Esophagus mucosa (tissue), 1 donor: ENCODE data around the gene ZNF526. TPM values are rescaled to one million over a fixed set of nuclear protein-coding genes. Genes with fewer than 3 reads are reported as not detected.
"Not testable (repeated sequence)": the region's sequence is repeated elsewhere in the genome, so short reads cannot be mapped to it uniquely, and the experiment has no call there.

Experiments used
- ATAC-seq: fragments of 200-7000 bp; cut with Tn5 transposase; one replicate; pipeline ENCODE4 v1.9.1; 2020
- total RNA-seq: library from RNA; stranded (reverse); gene quantifications from one replicate; pipeline ENCODE4 v1.2.4, GENCODE V29; 2023
- donor health status: DM: yes; HTN: yes; CAD: no.

ZNF526 gene
- total RNA-seq, 1 donor from 2014 or later, result 4.5 TPM

DNA sequence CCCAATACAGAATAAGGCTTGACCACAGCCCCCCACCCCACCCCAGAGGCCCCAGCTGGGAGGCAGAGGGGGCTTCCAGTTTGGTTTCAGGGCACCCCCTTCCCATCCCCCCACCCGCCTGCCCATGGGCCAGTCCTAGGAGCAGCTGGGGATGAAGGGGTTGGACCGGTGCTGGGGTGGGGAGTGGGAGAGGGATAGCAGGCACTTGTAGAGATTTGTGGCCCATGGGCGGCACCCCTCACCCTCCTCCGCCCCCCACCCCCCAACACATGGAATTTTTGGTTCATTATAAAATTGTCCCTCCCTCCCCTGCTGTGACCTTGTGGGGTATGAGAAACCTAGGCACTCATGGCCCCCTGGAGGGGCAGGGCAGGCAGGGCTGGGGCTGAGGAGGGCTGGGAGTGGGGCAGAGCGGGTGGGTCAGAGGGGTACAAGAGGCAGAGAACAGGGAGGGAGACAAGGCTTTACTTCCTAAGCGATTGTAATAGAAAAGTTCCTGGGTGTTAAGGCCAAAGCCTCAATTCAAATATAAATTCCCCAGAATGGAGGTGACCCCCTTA, 27.6 kb downstream of the ZNF526 start:
- no peak for ATAC-seq

DNA sequence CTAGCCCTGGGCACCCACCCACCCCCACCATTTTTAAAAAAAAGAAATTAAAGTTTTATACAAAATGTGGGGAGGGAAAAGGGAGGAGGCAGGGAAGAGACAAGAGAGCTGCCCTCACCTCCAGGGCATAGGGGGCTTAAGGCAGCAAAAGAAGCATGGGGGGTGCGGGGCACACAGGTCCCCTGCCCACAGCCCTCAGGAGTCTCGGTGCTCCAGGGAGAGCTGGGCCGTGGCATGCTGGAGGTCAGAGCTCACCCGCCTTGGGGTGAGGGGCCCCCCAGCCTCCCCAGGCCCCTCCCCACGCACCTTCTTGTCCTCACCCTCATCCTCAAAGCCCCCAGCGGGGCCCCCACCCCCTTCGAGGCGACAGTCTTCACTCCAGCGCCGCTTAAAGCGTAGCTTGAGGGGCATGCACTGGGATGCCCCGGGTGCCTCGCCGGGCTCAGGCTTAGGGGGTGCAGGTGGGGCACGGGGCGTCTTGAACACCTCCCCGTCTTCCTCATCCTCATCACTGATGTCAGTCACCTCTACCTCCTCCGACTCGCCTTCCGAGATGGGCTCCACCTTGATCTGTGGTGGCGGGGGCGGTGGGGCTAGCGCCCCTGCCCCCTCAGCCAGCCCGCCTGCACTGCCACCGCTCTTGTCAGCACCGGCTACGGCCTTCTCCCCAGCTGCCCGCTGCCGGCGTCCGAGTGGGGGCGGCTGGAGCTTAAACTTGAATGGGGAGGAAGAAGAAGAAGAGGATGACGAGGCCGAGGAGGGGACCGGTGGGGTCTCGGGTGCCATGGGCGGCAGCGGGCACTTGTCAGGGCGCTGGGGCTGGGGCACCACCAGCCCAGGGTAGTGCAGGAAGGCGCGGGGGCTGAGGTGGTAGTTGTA, 28.4 kb downstream of the ZNF526 start:
- no peak for ATAC-seq

GRCh38 chr19:42249149-42249750, 29.1 kb downstream of the ZNF526 start:
- ATAC-seq, result no peak

DNA sequence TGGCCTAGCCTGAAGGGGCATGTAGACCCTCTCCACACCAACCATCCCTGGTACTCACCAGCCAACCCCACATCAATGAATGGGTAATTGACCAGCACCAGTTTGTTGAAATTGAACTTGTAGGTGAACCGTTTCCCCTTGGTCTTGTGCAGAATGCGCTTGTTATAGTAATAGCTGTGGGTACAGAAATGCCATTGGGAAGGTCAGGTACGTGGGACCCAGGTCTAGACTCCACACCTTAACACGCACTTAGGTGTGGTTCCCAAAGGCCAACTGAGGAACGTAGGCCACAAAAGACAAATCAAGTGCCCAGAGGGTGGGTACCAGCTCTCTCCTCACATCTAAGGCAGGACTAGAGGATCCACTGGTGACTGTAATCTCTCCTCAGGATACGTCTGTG, 29.7 kb downstream of the ZNF526 start:
- ATAC-seq, result no peak

- ATAC-seq, result no peak
Observed at GRCh38 chr19:42250183-42250665, 30.1 kb downstream of the ZNF526 start.

GRCh38 chr19:42250666-42251531, 30.8 kb downstream of the ZNF526 start:
- no peak for ATAC-seq

DNA sequence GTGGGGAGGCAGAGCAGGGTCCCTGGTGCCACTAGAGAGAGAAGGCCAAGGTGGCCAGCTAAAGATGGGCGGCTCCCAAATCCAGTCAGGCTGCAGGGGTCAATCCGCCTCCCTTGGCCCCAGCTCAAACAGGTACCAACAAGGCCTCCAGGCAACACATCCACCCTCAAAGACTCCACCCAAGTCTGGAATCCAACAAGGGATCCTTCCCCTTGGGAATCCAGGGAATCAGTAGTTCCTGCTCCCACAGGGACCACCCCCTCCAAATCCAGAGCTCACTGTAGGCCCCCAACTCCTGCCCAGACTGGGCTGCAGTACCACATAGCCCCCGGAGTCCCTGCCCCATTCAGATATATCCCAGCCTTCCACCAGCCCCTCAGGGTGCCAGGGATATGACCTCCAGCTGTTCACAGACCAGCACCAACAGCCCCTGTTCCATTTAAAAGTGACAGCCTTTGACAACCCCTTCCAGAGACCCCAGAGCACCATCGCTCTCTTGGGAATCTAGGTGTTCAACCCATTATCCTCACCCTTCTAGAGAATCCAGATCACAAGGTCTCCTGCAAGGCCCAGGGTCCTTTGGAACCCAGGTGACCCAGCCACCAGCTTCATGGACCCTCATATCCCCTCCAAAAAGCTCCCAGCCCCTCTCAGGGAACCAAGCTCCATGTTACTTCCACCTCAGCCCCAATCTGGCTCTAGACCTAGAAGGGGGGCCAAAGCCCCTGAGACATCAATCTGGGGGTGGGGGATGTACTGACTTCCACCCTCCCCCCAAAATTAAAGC, 31.7 kb downstream of the ZNF526 start:
- no peak for ATAC-seq

DNA sequence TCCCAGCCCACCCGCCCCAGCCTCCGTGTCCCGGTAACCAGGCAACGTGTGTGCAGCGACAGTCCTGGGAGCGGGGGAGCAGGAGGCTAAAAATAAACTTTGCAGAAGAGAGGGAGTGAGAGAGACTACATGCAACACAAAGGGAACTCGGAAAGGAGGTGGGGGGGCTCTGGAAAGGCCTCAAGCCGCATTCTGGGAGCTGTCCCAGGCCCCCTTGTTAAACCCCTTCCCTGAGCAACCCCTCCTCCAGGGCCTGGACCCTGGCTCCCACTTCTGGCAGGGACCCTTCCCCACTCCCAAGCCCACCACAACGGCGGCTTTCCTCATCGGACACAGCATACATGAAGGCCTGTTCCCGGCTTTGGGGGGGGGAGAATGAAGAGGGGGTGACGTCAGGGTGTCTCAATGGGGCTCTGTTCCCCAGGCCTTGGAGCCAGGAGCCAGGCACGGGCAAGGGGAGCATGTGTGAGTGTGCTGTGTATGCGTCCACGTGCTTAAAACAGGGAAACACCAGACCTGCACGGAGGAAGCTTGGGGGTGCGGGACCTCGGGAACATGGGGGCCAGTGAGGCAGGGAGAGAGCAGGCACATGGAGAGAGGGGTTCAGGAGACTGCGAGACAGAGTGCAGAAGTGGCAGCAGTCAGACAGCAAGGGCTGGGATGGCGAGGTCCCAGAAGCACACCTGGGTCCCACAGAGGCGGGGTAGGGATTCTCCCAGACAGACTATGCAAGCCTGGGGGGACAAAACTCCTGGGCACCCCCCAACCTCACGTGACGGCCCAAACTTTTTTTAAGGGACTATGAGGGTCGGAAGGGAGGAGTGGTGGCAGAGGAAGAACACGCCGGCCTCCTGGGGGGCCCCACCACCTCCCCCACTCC, 32.5 kb downstream of the ZNF526 start:
- ATAC-seq, result peak; percentile 1

DNA sequence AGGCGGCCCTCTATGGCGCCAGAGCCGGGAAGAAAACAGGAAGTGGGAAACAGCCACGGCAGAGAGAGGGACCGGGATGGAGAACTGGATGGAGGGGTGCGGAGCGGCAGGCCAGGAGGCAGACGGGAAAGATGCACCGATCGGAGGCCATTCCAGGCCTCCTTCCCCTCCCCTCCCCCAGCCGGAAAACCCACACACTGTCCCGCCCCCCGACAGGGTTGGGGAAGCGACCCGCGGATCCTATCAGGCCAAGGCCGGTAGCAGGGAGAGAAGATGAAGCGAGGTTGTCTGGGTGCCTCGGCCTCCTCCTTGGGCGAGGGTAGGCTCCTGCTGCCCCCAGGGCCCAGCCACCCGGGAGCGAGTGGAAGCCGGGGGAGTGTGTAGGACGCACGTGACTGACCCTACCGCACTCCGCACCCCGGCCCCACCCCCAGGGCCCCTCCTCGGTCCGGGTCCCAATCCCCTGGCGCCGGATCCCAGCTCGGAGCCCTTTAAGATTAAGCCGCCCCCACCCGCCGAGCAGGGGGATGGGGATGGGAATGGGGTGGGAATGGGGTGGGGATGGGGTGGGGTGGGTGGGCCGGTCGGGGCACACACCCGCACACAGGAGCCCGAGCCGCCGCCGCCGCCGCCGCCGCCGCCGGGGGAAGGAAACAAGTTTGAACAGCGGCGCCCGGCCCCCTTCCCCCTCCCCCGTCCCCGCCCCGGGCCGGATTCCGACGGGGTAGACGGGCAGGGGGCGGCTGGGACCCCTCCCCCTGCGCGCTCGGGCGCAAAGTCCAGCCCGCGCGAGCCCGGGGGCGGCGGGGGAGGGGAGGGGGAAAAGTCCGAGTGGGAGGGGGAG, 33.4 kb downstream of the ZNF526 start:
- ATAC-seq, result peak; percentile 8

DNA sequence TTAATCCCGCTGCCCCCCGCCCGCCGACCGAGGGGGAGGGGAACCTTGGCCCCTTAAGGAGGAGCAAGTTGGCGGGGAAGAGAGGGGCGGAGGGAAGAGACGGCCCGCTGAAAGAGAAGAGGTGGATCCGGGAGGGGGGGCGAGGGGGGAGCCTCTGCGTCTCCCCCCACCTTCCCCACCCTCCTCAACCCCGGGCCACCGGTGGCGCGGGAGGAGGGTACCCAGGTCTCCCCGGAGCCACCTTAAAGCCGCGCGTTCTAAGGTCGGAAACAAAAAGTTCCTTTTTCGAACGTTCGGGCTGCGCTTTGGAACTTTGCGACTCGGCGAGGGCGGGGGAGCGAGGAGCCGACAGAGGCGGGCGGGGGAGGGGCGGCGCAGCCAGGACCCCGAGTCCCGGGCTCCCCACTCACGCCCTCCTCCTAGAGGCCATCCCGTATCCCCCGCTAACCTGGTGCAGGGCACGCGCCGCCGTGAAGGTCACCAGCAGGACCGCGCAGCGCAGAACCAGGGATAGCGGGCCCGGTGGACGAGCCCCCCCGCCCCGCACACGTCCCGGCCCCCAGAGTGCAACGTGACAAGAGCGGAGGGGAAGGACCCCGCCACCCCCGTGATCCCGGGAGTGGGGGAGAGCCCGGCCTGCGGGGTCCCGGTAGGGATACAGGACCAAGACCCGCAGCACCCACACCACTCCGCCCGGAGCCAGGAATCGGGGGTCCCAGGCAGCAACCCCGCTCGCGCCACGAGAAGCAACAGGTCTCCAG, 34.2 kb downstream of the ZNF526 start:
- peak; percentile 33 for ATAC-seq

DNA sequence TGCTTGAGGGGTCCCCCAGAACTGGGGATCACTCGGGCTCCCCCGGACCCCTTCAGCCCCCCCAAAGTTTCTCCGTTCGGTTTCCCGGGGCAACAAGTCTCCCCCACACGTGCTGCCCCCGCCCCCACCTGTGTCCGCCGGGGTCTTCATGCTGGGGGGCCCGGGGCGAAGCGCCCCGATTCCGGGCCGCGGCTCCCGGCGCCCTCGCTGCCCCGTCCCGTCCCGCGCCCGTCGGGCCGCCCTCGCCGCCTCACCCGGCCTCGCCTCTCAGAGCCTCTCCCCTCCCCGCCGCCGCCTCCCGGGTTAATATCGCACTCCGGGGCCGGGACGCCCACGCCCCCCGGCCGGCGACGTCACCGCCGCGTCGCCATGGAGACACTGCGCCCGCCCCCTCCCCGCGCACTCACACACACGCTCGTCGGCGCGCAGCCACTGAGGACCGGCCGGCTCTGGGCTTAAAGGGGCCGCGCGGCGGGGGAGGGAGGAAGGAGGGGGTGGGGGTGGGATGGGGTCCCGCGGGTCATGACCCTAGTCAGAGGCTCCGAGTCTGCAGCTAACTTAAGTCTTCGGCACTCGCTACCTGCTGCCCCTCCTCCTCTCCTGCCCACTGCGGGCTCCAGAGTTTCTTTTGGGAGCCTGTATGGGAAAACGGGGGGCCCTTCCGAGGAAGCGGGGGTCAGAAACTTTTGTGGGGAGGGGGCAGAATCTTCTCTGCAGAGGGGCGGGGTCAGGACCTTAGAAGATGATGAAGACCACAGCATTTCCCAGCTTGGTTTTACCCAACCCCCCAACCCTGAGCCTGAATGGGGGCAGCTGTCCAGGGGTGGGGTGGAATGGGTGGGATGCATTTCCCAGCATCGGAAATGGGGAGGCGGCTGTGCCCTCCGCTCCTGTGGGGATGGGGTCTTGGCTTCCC, 35.0 kb downstream of the ZNF526 start, which contains the start of gene ERF:
Gene ERF, minus strand, starts transcription at position 279 of the 916 bp plus-strand sequence. Its CDS starts 129 bp downstream, at position 150.
- peak; percentile 86 for ATAC-seq

GRCh38 chr19:42255766-42256745, 35.9 kb downstream of the ZNF526 start:
- ATAC-seq, result no peak

GRCh38 chr19:42257842-42258241, 37.7 kb downstream of the ZNF526 start:
- ATAC-seq, result not testable (repeated sequence)

GRCh38 chr19:42261763-42262162, 41.7 kb downstream of the ZNF526 start:
- ATAC-seq, result no peak

- ATAC-seq, result not testable (repeated sequence)
Observed at GRCh38 chr19:42266105-42266504, 46.0 kb downstream of the ZNF526 start.

DNA sequence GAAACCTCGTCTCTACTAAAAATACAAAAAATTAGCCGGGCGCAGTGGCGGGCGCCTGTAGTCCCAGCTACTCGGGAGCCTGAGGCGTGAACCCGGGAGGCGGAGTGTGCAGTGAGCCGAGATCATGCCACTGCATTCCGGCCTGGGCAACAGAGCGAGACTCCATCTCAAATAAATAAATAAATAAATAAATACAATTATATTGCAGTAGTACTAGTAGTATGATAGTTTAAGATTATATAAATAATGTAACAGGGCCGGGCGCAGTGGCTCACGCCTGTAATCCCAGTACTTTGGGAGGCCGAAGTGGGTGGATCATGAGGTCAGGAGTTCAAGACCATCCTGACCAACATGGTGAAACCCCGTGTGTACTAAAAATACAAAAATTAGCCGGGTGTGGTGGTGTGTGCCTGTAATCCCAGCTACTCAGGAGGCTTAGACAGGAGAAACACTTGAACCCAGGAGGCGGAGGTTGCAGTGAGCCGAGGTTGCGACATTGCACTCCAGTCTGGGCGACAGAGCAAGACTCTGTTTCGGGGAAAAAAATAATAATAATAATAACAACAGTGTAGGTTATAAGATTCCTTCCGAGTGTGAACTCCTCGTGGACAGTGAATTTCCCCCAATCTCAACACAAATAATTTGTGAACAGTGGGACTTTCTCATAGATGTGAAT, 47.0 kb downstream of the ZNF526 start:
- ATAC-seq, result not testable (repeated sequence)
